NK-92 (cell line): ENCODE results near the gene WDR76.

ENCODE experiments used
- DNase-seq: peaks from one replicate; lab custom pipeline; 2025; ENCODE audit not compliant: unreplicated experiment; lab: John Stamatoyannopoulos, UW

WDR76 gene

DNA sequence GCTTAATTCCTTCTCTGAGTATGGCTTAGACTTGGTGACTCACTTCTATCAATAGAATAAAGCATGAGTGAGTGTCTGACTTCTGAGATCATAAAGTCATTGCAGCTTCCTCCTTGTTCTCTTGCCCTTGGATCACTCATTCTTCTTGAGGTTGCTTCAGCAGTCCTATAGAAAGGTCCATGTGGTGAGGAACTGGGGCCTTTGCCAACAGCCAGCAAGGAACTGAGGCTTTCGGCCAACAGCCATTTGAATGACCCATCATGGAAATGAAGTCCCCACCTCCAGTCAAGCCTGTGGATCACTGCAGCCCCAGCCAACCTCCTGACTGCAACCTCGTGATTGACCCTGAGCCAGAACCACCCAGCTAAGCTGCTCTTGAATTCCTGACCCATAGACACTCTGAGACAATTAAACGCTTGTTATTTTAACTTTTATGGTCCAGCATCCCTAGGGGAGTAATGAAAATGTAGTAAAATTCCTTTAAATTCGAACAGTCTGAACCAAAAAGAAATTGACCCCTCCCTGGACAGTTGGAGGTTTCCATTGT lies 84.5 kb downstream of the WDR76 start:
- no peak for DNase-seq

GRCh38 chr15:43912208-43912607 lies 85.4 kb downstream of the WDR76 start:
- no peak for DNase-seq

- no peak for DNase-seq
Measured at GRCh38 chr15:43913026-43913780, 86.4 kb downstream of the WDR76 start.

GRCh38 chr15:43913941-43914340 lies 87.1 kb downstream of the WDR76 start:
- DNase-seq: no peak

- no peak for DNase-seq
Measured at GRCh38 chr15:43915631-43916325, 89.0 kb downstream of the WDR76 start.

GRCh38 chr15:43916326-43916660 lies 89.5 kb downstream of the WDR76 start:
- no peak for DNase-seq
